Activated CD4-positive, alpha-beta T cell treated with anti-CD3 and anti-CD28 coated beads, Interleukin-2, amount 50 U/mL, for 16 hours (primary cell): ENCODE data around the gene CWC27.

Source experiments
- DNase-seq: peaks from one replicate; pipeline ENCODE4 v3.0.0-alpha.2; 2020

CWC27 gene

GRCh38 chr5:64768358-64769312, at the start of gene CWC27, which contains the start of gene SREK1IP1:
TSS of gene CWC27 (plus strand) at chr5:64768930. CDS start at chr5:64769147, 217 bp downstream.
TSS of gene SREK1IP1 (minus strand) at chr5:64768691. CDS start at chr5:64768517, 174 bp downstream.
- DNase-seq: peak; percentile 89

GRCh38 chr5:64722588-64722987, 46.1 kb upstream of the CWC27 start:
- no peak for DNase-seq

- DNase-seq: no peak
Measured at GRCh38 chr5:64727150-64727549, 41.6 kb upstream of the CWC27 start.

DNA sequence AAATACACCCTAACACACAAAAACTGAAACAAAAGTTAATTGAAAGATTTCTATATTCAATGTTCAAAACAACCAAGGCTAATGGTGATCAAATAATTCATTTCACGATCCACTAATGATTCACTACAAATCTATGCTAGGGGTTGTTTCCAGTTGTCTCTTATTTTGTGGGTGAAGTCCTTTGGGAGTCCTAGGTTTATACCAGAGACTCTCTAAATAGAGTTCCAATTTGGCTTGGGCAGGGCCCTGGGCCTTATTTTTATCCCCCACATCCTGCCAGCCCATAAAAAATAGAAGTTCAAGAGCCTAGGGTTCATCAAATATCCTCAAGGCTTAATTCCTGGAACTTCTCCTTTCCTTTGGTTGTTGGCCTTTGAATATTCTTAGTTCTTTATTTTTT, 26.3 kb upstream of the CWC27 start:
- DNase-seq: no peak

DNA sequence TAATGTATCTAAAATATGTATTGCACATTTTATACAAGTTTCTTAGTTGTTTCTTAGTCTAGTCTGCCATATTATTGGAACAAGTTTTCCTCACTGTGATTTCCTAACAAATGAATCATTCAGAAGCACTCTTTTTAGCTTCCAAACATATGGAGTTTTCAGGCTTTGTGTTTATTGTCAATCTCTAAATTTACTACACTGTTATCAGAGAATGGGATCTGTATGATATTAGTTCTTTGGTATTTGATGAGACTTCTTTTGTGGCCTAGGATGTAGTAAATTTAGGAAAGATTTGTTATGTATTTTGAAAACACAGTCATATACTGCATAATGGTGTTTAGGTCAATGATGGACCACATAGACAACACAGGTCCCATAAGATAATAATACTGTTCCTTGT, 25.9 kb upstream of the CWC27 start:
- no peak for DNase-seq

- no peak for DNase-seq
Measured at GRCh38 chr5:64744914-64745313, 23.8 kb upstream of the CWC27 start.

GRCh38 chr5:64746446-64746845, 22.3 kb upstream of the CWC27 start:
- DNase-seq: no peak

- no peak for DNase-seq
Measured at GRCh38 chr5:64749385-64749784, 19.3 kb upstream of the CWC27 start.

- no peak for DNase-seq
Measured at GRCh38 chr5:64754066-64754465, 14.7 kb upstream of the CWC27 start.

DNA sequence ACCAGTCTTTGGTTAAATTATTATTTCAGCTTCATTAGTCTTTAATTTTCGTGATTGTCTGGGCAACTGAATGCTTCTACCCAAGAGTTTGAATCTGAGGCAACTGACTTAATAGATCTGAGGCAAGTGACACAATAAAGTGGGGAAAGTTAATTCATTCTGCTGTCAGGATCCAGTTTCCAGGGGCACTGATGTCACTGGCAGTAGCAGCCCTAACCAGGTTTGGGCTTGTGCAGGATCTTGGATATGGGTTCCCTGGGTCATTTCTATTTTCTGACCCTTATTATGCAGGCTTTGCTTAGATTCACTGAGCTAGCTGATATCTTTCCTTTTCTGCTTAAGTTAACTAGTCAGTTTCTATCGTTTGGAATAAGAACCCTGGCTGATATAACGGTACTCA, 9.8 kb upstream of the CWC27 start:
- no peak for DNase-seq

- DNase-seq: no peak
Measured at GRCh38 chr5:64759960-64760660, 8.6 kb upstream of the CWC27 start.

- DNase-seq: no peak
Measured at GRCh38 chr5:64763948-64764503, 4.7 kb upstream of the CWC27 start.

DNA sequence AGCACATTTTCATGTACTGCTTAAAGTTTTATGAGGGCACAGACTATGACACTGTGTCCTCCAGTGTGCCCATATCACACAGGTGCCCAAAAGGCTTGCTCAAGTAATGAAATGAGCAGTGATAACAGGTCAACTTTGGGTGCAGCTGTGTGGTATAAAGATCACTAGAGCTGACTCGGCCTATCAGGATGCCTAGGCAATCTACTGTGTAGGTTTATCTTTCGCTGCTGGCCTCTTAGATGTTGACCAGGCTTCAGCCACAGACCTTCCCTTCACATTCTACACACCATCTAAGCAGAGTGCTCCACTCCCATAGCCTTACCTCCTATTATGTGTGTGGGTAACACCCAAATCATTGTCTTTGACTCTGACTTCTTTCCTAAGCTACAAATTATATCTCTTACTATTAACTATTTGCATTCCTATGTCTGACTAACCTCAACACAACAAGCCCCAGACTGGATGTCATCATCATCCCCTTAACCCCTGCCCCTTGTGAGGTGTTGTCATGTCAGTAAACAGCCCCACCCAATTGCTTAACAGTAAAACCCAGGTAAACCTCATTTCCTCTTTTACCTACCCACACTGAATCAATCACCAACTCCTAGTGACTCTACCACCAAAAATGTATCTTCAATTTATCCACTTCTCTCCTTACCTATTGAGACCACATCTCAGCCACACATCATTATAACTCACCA, 2.8 kb upstream of the CWC27 start:
- DNase-seq: no peak

- no peak for DNase-seq
Measured at GRCh38 chr5:64766941-64767340, 1.8 kb upstream of the CWC27 start.

DNA sequence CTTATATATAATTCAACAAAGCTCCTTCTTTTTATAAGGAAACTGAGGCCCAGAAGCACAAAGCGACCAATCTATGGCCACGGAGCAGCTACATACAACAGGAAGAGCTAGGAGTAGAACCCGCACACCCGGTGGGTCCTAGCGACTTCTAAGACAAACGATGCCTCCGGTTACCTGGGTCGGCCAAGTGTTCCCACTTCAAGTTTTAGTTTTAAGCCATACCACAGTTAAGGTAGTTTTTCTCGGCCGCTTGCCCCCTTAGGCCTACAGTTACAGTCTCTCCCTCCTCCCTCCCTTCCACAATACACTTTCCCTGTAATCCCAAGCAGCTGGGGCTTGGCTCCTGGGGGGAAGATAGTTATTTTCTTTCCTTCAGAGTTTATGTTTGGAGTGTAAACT, 772 bp upstream of the CWC27 start:
- DNase-seq: no peak

DNA sequence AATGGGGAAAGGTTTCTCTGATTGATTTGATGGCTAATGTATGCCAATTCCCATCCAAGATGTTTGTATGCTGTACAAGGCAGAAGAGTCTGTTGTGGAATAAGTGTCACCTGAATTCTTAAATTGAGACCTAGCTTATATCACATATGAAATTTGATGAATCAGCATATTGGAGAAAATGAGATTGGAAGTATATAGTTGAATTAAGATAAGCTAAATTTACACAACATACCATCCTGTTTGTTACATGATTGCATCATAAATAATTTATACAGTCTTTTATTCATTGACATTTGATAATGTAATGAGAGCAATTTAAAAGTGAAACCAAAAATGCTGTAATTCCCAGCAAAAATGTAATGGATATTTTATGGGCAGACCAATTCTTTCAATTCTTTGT, 1.1 kb downstream of the CWC27 start:
- no peak for DNase-seq

DNA sequence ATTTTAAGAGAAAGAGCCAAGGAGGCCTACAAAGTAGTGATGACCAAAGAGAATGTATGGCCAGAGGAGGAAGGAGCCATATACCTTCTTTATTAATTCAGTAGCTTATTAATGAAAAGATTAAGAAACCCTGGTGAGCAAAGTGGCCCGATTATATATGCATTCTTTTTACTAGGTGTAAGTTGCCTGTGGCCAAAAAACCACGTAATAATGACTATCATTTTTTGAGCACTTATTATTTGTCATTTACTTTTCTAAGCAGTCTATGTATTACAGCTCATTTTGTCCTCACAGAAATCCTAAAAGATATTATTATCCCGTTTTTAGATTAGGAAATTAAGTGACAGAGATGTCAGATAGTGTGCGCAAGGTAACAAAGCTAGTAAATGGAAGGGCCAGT, 3.0 kb downstream of the CWC27 start:
- no peak for DNase-seq

DNA sequence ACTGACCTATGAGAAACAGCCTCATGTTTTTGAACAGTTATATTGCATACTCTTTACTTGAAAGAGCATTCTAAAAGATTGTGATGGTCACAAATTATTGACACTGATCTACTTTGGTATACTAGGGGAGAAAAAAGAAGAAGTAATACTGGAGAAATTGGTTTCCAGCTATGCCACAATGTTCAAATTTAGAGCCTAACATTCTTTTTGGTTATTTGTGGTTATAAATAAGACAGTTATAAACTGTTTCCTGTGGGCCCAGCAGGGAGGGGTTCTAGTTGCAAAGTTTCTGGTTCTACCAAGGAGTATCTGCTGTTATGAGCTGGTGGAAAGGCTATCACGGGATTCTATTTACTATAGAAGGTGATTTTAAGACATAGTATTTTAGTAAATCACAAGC, 4.8 kb downstream of the CWC27 start:
- no peak for DNase-seq

- no peak for DNase-seq
Measured at GRCh38 chr5:64775291-64775690, 6.6 kb downstream of the CWC27 start.

- peak; percentile 72 for DNase-seq
Measured at GRCh38 chr5:64784451-64785025, 15.8 kb downstream of the CWC27 start.

GRCh38 chr5:64786372-64786771, 17.6 kb downstream of the CWC27 start:
- no peak for DNase-seq

GRCh38 chr5:64788156-64788555, 19.4 kb downstream of the CWC27 start:
- DNase-seq: no peak

DNA sequence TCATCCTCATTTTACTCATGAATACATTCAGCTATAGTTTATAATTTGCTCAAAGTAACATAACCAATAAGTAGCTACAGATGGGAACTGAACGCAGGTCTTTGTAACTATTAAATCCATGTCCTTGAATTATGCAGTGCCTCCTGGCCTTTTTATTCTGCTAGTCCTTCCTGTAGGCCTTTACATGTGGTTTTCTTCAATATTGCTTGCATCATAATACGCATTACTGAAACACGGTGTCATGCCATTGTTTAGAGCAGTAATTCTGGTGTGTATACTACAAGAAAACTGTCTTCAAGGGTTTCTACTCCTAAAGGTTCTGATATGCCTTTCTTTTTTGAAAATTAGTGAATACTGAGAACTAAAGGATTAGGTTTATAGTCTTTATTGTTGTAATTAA, 20.7 kb downstream of the CWC27 start:
- no peak for DNase-seq
